ENCODE measurements around the gene DNASE1L2. TPM values are rescaled to one million over a fixed set of nuclear protein-coding genes. Genes with fewer than 3 reads are reported as not detected.

Gene DNASE1L2
- total RNA-seq, 2 donors from 2014 or later: 0.83 TPM; not detected in 1

GRCh38 chr16:2233046-2233775 is 3.0 kb upstream of the DNASE1L2 start:
- Histone ChIP-seq H3K4me3 (no peak overlapping the region), H3K4me1 (peaks cover 0 to 25% of the 10 kb centered on the region in 2 donors), H3K27ac (no peak overlapping the region), H3K36me3 (peaks cover 76% of the 10 kb centered on the region), H3K27me3 (no peaks in the 10 kb centered on the region), H3K9me3 (no peaks in the 10 kb centered on the region)
- no peak for TF ChIP-seq CTCF (IDR thresholded peaks at IDR 0.05)
- DNase-seq (ENCODE audit: low spot score): no peak

- TF ChIP-seq CTCF (IDR thresholded peaks at IDR 0.05): no peak
- peaks cover 67% of the 10 kb centered on the region for H3K36me3 ChIP-seq
- H3K27ac ChIP-seq: no peak overlapping the region
- H3K27me3 ChIP-seq: no peaks in the 10 kb centered on the region
- H3K9me3 ChIP-seq: no peaks in the 10 kb centered on the region
- H3K4me1 ChIP-seq: peaks cover 0 to 25% of the 10 kb centered on the region in 2 donors
- H3K4me3 ChIP-seq: no peak overlapping the region
- DNase-seq (ENCODE audit: low spot score): no peak
Observed at GRCh38 chr16:2233872-2234812, 2.1 kb upstream of the DNASE1L2 start.

GRCh38 chr16:2234813-2235170 is 1.5 kb upstream of the DNASE1L2 start:
- H3K36me3 ChIP-seq: peaks cover 60% of the 10 kb centered on the region
- H3K4me3 ChIP-seq: no peak overlapping the region
- H3K4me1 ChIP-seq: peaks cover 0 to 25% of the 10 kb centered on the region in 2 donors
- no peak for DNase-seq (ENCODE audit: low spot score)
- no peak overlapping the region for H3K27ac ChIP-seq
- H3K9me3 ChIP-seq: no peaks in the 10 kb centered on the region
- TF ChIP-seq CTCF (IDR thresholded peaks at IDR 0.05): no peak
- no peaks in the 10 kb centered on the region for H3K27me3 ChIP-seq

DNA sequence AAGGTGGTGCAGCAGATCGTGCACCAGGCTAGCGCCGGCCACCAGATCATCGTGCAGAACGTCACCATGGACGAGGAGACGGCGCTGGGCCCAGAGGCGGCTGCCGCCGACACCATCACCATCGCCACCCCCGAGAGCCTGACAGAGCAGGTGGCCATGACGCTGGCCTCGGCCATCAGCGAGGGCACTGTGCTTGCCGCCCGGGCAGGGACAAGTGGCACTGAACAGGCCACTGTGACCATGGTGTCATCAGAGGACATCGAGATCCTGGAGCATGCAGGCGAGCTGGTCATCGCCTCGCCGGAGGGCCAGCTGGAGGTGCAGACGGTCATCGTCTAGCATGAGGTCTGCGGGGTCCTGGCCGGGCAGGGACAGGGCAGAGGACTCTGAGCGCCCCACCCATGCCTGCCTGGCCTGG is 1.0 kb upstream of the DNASE1L2 start:
- DNase-seq (ENCODE audit: low spot score): no peak
- Histone ChIP-seq H3K36me3 (peaks cover 57% of the 10 kb centered on the region), H3K4me3 (no peak overlapping the region), H3K4me1 (peaks cover 0 to 25% of the 10 kb centered on the region in 2 donors), H3K9me3 (no peaks in the 10 kb centered on the region), H3K27me3 (no peaks in the 10 kb centered on the region), H3K27ac (no peak overlapping the region)
- no peak for TF ChIP-seq CTCF (IDR thresholded peaks at IDR 0.05)

GRCh38 chr16:2235695-2236336 is 428 bp upstream of the DNASE1L2 start:
- TF ChIP-seq CTCF (IDR thresholded peaks at IDR 0.05): no peak
- H3K9me3 ChIP-seq: no peaks in the 10 kb centered on the region
- no peak for DNase-seq (ENCODE audit: low spot score)
- H3K27ac ChIP-seq: no peak overlapping the region
- H3K36me3 ChIP-seq: peaks cover 51% of the 10 kb centered on the region
- H3K27me3 ChIP-seq: no peaks in the 10 kb centered on the region
- no peak overlapping the region for H3K4me3 ChIP-seq
- peaks cover 0 to 25% of the 10 kb centered on the region in 2 donors for H3K4me1 ChIP-seq

Measured in right atrium auricular region (tissue), 2 donors.